ENCODE data around the gene ZC3H4.

DNA sequence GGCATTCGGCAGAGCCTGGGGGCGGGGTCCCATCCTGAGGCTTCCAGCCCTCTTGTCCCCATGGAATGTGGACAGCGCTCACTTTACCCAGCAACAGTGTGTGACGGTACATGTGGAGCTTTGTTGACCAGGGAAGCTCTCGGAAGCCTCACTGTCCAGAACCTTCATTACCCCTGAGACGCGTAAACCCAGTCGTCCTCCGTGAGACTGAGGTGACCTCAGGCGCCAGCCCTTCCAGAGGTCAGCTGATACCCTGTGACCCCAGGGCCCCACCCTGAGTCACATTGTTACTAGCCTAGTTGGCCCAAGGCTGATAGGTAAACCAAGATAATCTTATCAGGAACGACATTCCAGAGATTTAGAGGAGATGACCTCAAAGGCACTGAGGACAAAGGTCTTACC, 55.0 kb downstream of the ZC3H4 start:
- TF ChIP-seq, protein P1, sequence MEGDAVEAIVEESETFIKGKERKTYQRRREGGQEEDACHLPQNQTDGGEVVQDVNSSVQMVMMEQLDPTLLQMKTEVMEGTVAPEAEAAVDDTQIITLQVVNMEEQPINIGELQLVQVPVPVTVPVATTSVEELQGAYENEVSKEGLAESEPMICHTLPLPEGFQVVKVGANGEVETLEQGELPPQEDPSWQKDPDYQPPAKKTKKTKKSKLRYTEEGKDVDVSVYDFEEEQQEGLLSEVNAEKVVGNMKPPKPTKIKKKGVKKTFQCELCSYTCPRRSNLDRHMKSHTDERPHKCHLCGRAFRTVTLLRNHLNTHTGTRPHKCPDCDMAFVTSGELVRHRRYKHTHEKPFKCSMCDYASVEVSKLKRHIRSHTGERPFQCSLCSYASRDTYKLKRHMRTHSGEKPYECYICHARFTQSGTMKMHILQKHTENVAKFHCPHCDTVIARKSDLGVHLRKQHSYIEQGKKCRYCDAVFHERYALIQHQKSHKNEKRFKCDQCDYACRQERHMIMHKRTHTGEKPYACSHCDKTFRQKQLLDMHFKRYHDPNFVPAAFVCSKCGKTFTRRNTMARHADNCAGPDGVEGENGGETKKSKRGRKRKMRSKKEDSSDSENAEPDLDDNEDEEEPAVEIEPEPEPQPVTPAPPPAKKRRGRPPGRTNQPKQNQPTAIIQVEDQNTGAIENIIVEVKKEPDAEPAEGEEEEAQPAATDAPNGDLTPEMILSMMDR (IDR thresholded peaks at IDR 0.05) = no peak
- no peak for TF ChIP-seq POLR2A (IDR thresholded peaks at IDR 0.05)
- no peak for TF ChIP-seq POLR2AphosphoS5 (IDR thresholded peaks at IDR 0.05)

Data from gastroesophageal sphincter (tissue), 3 donors.